Prostate gland (tissue), 2 donors: ENCODE measurements around the gene IFNLR1. TPM values are rescaled to one million over a fixed set of nuclear protein-coding genes. Genes with fewer than 3 reads are reported as not detected.
A peak's percentile ranks its signal among the peaks of the same experiment; 100 is the strongest.

Experiments used
- DNase-seq: peaks from one replicate; pipeline ENCODE4 v3.0.0-alpha.2; 2019; ENCODE audit warnings: low spot score
- H3K27ac ChIP-seq, 2 donors: fragments of 200-600 bp; sonication (generic); 2 replicates each; pipeline ENCODE4 v1.5.1; 2017 to 2019
- H3K27me3 ChIP-seq: fragments of 200-600 bp; sonication (generic); replicated peaks from 2 replicates; pipeline ENCODE4 v1.5.1; 2019; ENCODE audit not compliant: insufficient read depth
- H3K36me3 ChIP-seq, 2 donors: fragments of 200-600 bp; sonication (generic); 1 replicate in 1 of 2; 2 replicates in 1 of 2; pipeline versions ENCODE4 v1.5.1 to v1.8.1; 2017 to 2019
- H3K4me1 ChIP-seq: fragments of 200-600 bp; sonication (generic); replicated peaks from 2 replicates; pipeline ENCODE4 v1.5.1; 2019
- H3K4me3 ChIP-seq, 2 donors: fragments of 200-600 bp; sonication (generic); 2 replicates each; pipeline ENCODE4 v1.5.1; 2017 to 2019
- H3K9me3 ChIP-seq: fragments of 200-600 bp; sonication (generic); 2 replicates; pipeline ENCODE4 v1.5.1; 2017
- POLR2A ChIP-seq: fragments of 450-650 bp; IDR thresholded peaks from one replicate; pipeline ENCODE4 v1.6.1; 2016; ENCODE audit warnings: antibody characterized with exemption, mild to moderate bottlenecking
- POLR2AphosphoS5 ChIP-seq: sonication (generic); formaldehyde crosslinking; IDR thresholded peaks from one replicate; pipeline ENCODE4 v1.6.1; 2017; ENCODE audit warnings: antibody characterized with exemption
- WGBS: methylation state at CpG from one replicate; pipeline ENCODE4 v1.1.5; 2018; 5-methylcytosine and 5-hydroxymethylcytosine counted together
- intact Hi-C: fragments of 100-400 bp; cut with DNase I; formaldehyde crosslinking; loops from one replicate; pipeline ENCODE4 v1.14.2; 2022
- total RNA-seq, 2 donors: library from RNA; depleted of rRNA; stranded (reverse); fragments of >200 nt; gene quantifications; one replicate each; pipeline ENCODE4 v1.1.0, GENCODE V29; 2016
- TF ChIP-seq, protein P1 (sequence below), 4 experiments: fragments of 200-600 bp in 2 of 4; fragments of 450-650 bp in 2 of 4; sonication (generic) in 2 of 4; IDR thresholded peaks; 1 replicate in 3 of 4; 2 replicates in 1 of 4; pipeline ENCODE4 v1.5.1; 2016 to 2019; ENCODE audit warnings: antibody characterized with exemption in 4 of 4, mild to moderate bottlenecking in 2 of 4, moderate library complexity in 2 of 4

Gene IFNLR1
- total RNA-seq, 2 donors from 2014 or later: 6.6 to 9.2 TPM

DNA sequence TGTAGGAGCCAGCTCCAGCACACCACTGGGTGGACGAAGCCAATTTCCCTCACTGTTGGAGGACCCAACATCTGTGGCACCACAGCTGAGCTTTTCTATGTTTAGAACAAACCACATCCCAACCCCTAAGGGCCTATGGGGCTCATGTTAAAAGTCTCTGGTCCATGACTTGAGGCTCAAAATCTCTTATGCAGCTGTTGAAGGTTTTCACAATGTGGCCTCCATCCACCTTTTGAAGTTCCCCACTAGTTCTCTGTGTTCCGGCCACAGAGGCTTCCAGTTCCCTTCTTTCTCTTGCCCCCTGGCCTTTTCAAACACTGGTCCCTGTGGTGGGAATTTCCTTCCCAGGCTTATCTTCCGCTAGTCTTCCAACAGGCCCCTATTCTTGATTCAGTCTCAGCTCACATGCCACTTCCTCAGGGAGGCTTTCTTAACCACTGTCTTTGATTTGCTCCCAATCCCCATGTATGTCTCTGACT, 3.9 kb upstream of the IFNLR1 start:
- Histone ChIP-seq H3K9me3 (no peaks in the 10 kb centered on the region), H3K4me3 (no peak overlapping the region), H3K27me3 (no peaks in the 10 kb centered on the region), H3K4me1 (no peaks in the 10 kb centered on the region), H3K27ac (no peak overlapping the region), H3K36me3 (no peaks in the 10 kb centered on the region)
- no peak for DNase-seq
- TF ChIP-seq, protein P1, sequence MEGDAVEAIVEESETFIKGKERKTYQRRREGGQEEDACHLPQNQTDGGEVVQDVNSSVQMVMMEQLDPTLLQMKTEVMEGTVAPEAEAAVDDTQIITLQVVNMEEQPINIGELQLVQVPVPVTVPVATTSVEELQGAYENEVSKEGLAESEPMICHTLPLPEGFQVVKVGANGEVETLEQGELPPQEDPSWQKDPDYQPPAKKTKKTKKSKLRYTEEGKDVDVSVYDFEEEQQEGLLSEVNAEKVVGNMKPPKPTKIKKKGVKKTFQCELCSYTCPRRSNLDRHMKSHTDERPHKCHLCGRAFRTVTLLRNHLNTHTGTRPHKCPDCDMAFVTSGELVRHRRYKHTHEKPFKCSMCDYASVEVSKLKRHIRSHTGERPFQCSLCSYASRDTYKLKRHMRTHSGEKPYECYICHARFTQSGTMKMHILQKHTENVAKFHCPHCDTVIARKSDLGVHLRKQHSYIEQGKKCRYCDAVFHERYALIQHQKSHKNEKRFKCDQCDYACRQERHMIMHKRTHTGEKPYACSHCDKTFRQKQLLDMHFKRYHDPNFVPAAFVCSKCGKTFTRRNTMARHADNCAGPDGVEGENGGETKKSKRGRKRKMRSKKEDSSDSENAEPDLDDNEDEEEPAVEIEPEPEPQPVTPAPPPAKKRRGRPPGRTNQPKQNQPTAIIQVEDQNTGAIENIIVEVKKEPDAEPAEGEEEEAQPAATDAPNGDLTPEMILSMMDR (IDR thresholded peaks at IDR 0.05): no peak
- TF ChIP-seq POLR2A: no peak
- no peak for TF ChIP-seq POLR2AphosphoS5
- intact Hi-C loops: no loop called here
- WGBS: 93% methylated on average over 3 of the region's 3 CpGs

DNA sequence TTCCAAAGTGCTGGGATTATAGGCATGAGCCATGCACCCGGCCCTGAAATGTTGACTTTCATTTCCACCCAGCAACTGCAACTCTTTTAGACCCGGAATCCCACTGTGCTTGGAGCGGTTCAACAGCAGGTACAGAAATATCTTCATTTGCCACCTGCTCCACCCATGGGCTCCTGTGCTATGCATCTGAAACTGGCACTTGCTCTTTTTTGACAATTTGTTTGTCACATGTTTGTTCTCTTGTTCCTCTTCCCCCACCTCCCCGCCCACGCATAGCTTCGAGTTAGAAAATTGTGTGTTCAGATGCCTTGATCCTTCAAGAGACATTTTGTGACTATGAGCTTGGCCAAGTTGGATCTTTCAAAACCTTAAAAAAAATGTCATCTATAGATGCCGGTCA, 2.4 kb upstream of the IFNLR1 start:
- H3K27me3 ChIP-seq: no peaks in the 10 kb centered on the region
- no peaks in the 10 kb centered on the region for H3K9me3 ChIP-seq
- no peaks in the 10 kb centered on the region for H3K4me1 ChIP-seq
- H3K27ac ChIP-seq: no peak overlapping the region
- TF ChIP-seq, protein P1 (IDR thresholded peaks at IDR 0.05): no peak
- no peak for TF ChIP-seq POLR2AphosphoS5
- TF ChIP-seq POLR2A: no peak
- 85% methylated on average over 7 of the region's 7 CpGs for WGBS
- H3K36me3 ChIP-seq: no peaks in the 10 kb centered on the region
- DNase-seq: no peak
- intact Hi-C loops: no loop called here
- no peak overlapping the region for H3K4me3 ChIP-seq

DNA sequence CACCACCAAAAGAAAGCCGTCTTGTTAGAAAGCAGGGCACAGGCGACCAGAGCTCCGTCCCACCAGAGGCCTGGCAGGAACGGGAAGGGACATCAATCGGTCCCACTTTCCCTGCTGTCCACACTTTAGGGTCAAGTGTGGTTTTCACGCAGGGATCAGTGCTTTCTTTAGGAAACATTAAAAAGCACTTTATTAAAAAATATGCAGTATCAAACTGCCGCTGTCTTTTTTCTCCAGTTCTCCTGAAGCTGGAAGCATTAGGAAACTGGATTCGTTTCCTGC, 437 bp downstream of the IFNLR1 start:
- WGBS: 32% methylated on average over 8 of the region's 8 CpGs
- no peaks in the 10 kb centered on the region for H3K36me3 ChIP-seq
- no peaks in the 10 kb centered on the region for H3K9me3 ChIP-seq
- DNase-seq: no peak
- peak overlapping the region; percentile 82 to 92 for H3K27ac ChIP-seq
- H3K4me1 ChIP-seq: no peaks in the 10 kb centered on the region
- H3K4me3 ChIP-seq: peak overlapping the region; percentile 43 to 56
- intact Hi-C loops: no loop called here
- H3K27me3 ChIP-seq: no peaks in the 10 kb centered on the region
- no peak for TF ChIP-seq POLR2AphosphoS5
- no peak for TF ChIP-seq POLR2A

DNA sequence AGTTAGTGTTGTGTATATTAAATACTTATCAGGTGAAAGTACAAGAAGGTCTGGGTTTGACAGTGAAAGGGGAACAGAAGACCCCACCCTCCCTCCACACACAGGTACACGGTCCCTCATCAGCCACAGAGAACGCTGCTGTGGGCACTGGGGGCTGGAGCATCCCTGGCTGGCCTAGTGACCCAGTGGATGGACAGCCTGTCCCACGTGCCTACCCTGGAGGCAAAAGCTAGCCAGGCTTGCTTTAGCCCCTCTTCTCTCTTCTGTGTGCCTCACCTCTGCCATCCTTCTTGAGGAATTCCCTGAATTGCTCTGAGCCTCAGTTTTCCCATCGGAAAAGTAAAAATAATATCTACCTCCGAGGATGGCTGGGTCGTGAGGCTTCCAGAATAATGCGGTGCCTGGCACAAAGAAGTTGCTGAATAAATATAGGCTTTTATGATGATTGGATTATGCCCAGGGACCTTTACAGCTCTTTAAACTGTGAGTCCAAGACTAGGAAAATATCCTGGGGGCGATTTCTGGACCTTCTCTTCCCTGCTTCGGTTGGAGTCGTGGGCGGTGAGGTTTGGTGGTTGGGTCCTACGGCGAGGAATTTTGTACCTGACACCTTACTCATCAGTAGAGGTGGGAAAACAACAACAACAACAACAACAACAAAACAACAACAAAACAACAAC, 918 bp downstream of the IFNLR1 start:
- TF ChIP-seq POLR2A (no peak), POLR2AphosphoS5 (peak; percentile 56)
- peak; percentile 33 for DNase-seq
- no peaks in the 10 kb centered on the region for H3K27me3 ChIP-seq

DNA sequence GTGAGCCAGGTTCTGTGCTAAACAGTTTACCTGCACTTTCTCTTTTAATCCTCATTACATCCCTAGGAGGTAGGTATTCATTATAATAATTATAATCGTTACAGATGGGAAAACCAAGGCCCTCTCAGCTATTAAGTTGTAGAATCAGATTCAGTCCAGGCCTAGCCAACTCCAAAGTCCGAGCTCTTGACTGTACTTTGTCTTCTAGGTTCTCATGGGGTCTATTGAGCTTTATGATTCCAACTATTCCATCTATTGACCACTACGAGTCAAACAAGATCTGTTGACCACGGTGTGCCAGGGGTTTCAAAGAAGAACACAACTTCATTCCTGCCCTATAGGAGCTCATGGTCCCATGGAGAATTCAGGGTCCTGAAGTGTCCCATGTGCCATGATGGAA, 2.0 kb downstream of the IFNLR1 start:
- no peak overlapping the region for H3K27ac ChIP-seq

More for the DNA sequence above, 918 bp downstream of the IFNLR1 start:
- no peaks in the 10 kb centered on the region for H3K9me3 ChIP-seq
- no peaks in the 10 kb centered on the region for H3K36me3 ChIP-seq
- H3K4me1 ChIP-seq: no peaks in the 10 kb centered on the region
- H3K4me3 ChIP-seq: peak overlapping the region; percentile 43 to 56
- intact Hi-C loops: no loop called here
- peak overlapping the region; percentile 82 to 92 for H3K27ac ChIP-seq
- 43% methylated on average over 13 of the region's 13 CpGs for WGBS

More for the DNA sequence above, 2.0 kb downstream of the IFNLR1 start:
- no peak overlapping the region for H3K4me3 ChIP-seq
- no peaks in the 10 kb centered on the region for H3K4me1 ChIP-seq
- TF ChIP-seq POLR2AphosphoS5: no peak
- TF ChIP-seq POLR2A: no peak
- TF ChIP-seq, protein P1 (IDR thresholded peaks at IDR 0.05): no peak
- no peaks in the 10 kb centered on the region for H3K27me3 ChIP-seq
- DNase-seq: no peak
- intact Hi-C loops: no loop called here
- H3K36me3 ChIP-seq: no peaks in the 10 kb centered on the region
- no peaks in the 10 kb centered on the region for H3K9me3 ChIP-seq
- 70% methylated on average over 4 of the region's 4 CpGs for WGBS
